HL-60 (cell line): ENCODE results near the gene MCUB.

Experiments
- POLR2AphosphoS5 ChIP-seq: IDR thresholded peaks from 2 replicates; pipeline ENCODE4 v1.6.1; 2012; ENCODE audit warnings: low read depth
- SPI1 ChIP-seq: IDR thresholded peaks from 2 replicates; pipeline ENCODE4 v1.6.1; 2012; ENCODE audit warnings: low read depth, mild to moderate bottlenecking, borderline replicate concordance
- TF ChIP-seq, protein P1 (sequence below): IDR thresholded peaks from one replicate; pipeline ENCODE4 v1.5.1; 2011; ENCODE audit warnings: low read length, control low read depth, inconsistent platforms; ENCODE audit not compliant: insufficient read depth
- TF ChIP-seq, protein P2 (sequence below): IDR thresholded peaks from 2 replicates; pipeline ENCODE4 v1.6.1; 2012; ENCODE audit warnings: low read depth; ENCODE audit not compliant: insufficient replicate concordance

DNA sequence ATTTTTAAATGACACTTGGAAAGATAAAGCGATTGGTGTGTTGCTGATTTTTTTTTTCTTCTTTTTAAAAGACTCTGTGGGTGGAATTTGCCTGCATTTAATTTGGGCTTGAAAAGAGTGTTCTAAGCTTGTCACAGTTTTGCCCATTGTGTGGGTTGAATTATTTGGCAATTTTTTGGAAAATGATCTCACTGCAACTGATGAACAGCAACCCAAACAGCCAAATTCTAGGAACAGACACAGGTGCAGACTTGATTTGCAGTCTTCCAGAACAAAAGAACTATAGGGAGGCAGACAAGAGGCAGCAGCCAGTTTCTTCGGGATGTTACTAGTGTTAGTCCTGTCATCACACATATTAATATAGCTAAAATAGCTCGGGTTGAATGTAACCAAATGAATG lies 102.7 kb downstream of the MCUB start:
- TF ChIP-seq, protein P1, sequence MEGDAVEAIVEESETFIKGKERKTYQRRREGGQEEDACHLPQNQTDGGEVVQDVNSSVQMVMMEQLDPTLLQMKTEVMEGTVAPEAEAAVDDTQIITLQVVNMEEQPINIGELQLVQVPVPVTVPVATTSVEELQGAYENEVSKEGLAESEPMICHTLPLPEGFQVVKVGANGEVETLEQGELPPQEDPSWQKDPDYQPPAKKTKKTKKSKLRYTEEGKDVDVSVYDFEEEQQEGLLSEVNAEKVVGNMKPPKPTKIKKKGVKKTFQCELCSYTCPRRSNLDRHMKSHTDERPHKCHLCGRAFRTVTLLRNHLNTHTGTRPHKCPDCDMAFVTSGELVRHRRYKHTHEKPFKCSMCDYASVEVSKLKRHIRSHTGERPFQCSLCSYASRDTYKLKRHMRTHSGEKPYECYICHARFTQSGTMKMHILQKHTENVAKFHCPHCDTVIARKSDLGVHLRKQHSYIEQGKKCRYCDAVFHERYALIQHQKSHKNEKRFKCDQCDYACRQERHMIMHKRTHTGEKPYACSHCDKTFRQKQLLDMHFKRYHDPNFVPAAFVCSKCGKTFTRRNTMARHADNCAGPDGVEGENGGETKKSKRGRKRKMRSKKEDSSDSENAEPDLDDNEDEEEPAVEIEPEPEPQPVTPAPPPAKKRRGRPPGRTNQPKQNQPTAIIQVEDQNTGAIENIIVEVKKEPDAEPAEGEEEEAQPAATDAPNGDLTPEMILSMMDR: no peak
- TF ChIP-seq POLR2AphosphoS5: no peak
- TF ChIP-seq SPI1: no peak
- TF ChIP-seq, protein P2, sequence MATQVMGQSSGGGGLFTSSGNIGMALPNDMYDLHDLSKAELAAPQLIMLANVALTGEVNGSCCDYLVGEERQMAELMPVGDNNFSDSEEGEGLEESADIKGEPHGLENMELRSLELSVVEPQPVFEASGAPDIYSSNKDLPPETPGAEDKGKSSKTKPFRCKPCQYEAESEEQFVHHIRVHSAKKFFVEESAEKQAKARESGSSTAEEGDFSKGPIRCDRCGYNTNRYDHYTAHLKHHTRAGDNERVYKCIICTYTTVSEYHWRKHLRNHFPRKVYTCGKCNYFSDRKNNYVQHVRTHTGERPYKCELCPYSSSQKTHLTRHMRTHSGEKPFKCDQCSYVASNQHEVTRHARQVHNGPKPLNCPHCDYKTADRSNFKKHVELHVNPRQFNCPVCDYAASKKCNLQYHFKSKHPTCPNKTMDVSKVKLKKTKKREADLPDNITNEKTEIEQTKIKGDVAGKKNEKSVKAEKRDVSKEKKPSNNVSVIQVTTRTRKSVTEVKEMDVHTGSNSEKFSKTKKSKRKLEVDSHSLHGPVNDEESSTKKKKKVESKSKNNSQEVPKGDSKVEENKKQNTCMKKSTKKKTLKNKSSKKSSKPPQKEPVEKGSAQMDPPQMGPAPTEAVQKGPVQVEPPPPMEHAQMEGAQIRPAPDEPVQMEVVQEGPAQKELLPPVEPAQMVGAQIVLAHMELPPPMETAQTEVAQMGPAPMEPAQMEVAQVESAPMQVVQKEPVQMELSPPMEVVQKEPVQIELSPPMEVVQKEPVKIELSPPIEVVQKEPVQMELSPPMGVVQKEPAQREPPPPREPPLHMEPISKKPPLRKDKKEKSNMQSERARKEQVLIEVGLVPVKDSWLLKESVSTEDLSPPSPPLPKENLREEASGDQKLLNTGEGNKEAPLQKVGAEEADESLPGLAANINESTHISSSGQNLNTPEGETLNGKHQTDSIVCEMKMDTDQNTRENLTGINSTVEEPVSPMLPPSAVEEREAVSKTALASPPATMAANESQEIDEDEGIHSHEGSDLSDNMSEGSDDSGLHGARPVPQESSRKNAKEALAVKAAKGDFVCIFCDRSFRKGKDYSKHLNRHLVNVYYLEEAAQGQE: no peak
